K562 (cell line): Measurements from ENCODE around the gene ADCY9. TPM values are rescaled to one million over a fixed set of nuclear protein-coding genes. Genes with fewer than 3 reads are reported as not detected.

Experiments
- ATAC-seq: fragments of 200-7000 bp; cut with Tn5 transposase; 3 replicates; pipeline ENCODE4 v1.9.1; 2020; ENCODE audit warnings: moderate library complexity
- BruUV-seq: library from RNA; stranded (reverse); fragments of 400-500 nt; replicated peaks from 2 replicates; lab custom pipeline; 2021; lab: Mats Ljungman, UMichigan
- CTCF ChIA-PET: fragments of 300-600 bp; formaldehyde crosslinking; extraction: SDS; loops from one replicate; lab custom pipeline; 2021; ENCODE audit warnings: low intra/inter-chr PET ratio; lab: Yijun Ruan, JAX
- POLR2A ChIA-PET: fragments of 300-600, 350-650 bp; sonication (Branson Sonifier 250); formaldehyde crosslinking; extraction: SDS; loops from one replicate; lab custom pipeline; 2021; ENCODE audit warnings: antibody characterized with exemption, inconsistent platforms; lab: Yijun Ruan, JAX
- DNase-seq, 4 experiments: peaks; one replicate each; pipeline versions ENCODE4 v3.0.0 to v3.0.0-alpha.2; 2011 to 2018; ENCODE audit warnings: low spot score in 3 of 4, mixed read lengths in 3 of 4; ENCODE audit errors: extremely low read depth in 1 of 4
- FAIRE-seq: peaks from 2 replicates; lab custom pipeline; 2011; peaks lifted over from hg19 to GRCh38; lab: Jason Lieb, UNC
- H2AFZ ChIP-seq: 2 replicates; pipeline ENCODE4 v1.6.0; 2011; ENCODE audit warnings: low read depth, low read length, control low read depth, inconsistent platforms
- H3K27ac ChIP-seq: fragments of 200-600 bp; 3 replicates; pipeline ENCODE4 v1.8.0; 2011; ENCODE audit warnings: low read depth, mild to moderate bottlenecking, control low read depth, inconsistent platforms, low read length, moderate library complexity, mixed read lengths; ENCODE audit errors: extremely low read depth
- H3K27me3 ChIP-seq, 2 experiments: fragments of 300-600 bp in 1 of 2; 2 replicates in 1 of 2; 3 replicates in 1 of 2; pipeline versions ENCODE4 v1.6.0 to v1.8.0; 2011; ENCODE audit warnings: inconsistent platforms in 2 of 2, low read length in 2 of 2, mild to moderate bottlenecking in 1 of 2, mixed read lengths in 1 of 2, moderate library complexity in 1 of 2; ENCODE audit not compliant: control insufficient read depth in 2 of 2, insufficient read depth in 2 of 2
- H3K36me3 ChIP-seq: fragments of 300-600 bp; 3 replicates; pipeline ENCODE4 v1.8.0; 2011; ENCODE audit warnings: mild to moderate bottlenecking, low read length, inconsistent platforms; ENCODE audit not compliant: control insufficient read depth, insufficient read depth
- H3K4me1 ChIP-seq, 2 experiments: fragments of 200-600 bp in 1 of 2; replicated peaks in 1 of 2; 2 replicates in 1 of 2; 3 replicates in 1 of 2; pipeline versions ENCODE4 v1.5.1 to v1.8.0; 2011; ENCODE audit warnings: inconsistent platforms in 2 of 2, low read length in 2 of 2, mild to moderate bottlenecking in 1 of 2, mixed read lengths in 1 of 2, moderate library complexity in 1 of 2; ENCODE audit not compliant: control insufficient read depth in 2 of 2, insufficient read depth in 2 of 2
- H3K4me2 ChIP-seq: 2 replicates; pipeline ENCODE4 v1.6.1; 2011; ENCODE audit warnings: low read length, control low read depth, inconsistent platforms, mixed read lengths; ENCODE audit not compliant: insufficient read depth
- H3K4me3 ChIP-seq: fragments of 200-600 bp; sonication (generic), shearing (Covaris generic); 2 replicates; pipeline ENCODE4 v1.5.1; 2016; ENCODE audit warnings: control low read depth, inconsistent platforms
- H3K79me2 ChIP-seq: fragments of 200-600 bp; 3 replicates; pipeline ENCODE4 v1.8.0; 2011; ENCODE audit warnings: low read length, inconsistent platforms; ENCODE audit not compliant: control insufficient read depth, insufficient read depth
- H3K9ac ChIP-seq, 2 experiments: 2 replicates each; pipeline versions ENCODE4 v1.6.0 to v1.6.1; 2011; ENCODE audit warnings: low read depth in 2 of 2, low read length in 2 of 2, control low read depth in 1 of 2, inconsistent platforms in 1 of 2, mild to moderate bottlenecking in 1 of 2, mixed read lengths in 1 of 2; ENCODE audit not compliant: insufficient read depth in 1 of 2
- H3K9me1 ChIP-seq: one replicate; pipeline ENCODE4 v1.6.0; 2011; ENCODE audit warnings: inconsistent platforms, mild to moderate bottlenecking, low read length, moderate library complexity; ENCODE audit not compliant: control insufficient read depth, insufficient read depth
- H3K9me3 ChIP-seq: replicated peaks from 2 replicates; pipeline ENCODE4 v1.5.1; 2011; ENCODE audit warnings: low read depth, low read length, inconsistent platforms; ENCODE audit not compliant: control insufficient read depth, insufficient read depth
- H4K20me1 ChIP-seq: replicated peaks from 2 replicates; pipeline ENCODE4 v1.6.1; 2011; ENCODE audit warnings: low read length, inconsistent platforms, mixed read lengths; ENCODE audit not compliant: control insufficient read depth, insufficient read depth
- BCL6 ChIP-seq: fragments of 250-450 bp; sonication (Bioruptor Pico); IDR thresholded peaks from 2 replicates; pipeline ENCODE4 v1.4.0; 2020
- FOXP4 ChIP-seq: sonication (generic); formaldehyde crosslinking; IDR thresholded peaks from 2 replicates; pipeline ENCODE4 v1.8.0; 2022; ENCODE audit warnings: mild to moderate bottlenecking, missing genetic modification reagents, borderline replicate concordance
- HNRNPK ChIP-seq: fragments of 200-400 bp; formaldehyde crosslinking; IDR thresholded peaks from one replicate; pipeline ENCODE4 v1.6.1; 2018; ENCODE audit warnings: mild to moderate bottlenecking, low read depth, low read length; ENCODE audit not compliant: poor library complexity, severe bottlenecking
- NBN ChIP-seq: fragments of 450-650 bp; IDR thresholded peaks from 2 replicates; pipeline ENCODE4 v1.6.1; 2016; ENCODE audit warnings: low read depth, mild to moderate bottlenecking
- NR2C1 ChIP-seq, 2 experiments: fragments of 450-650 bp; IDR thresholded peaks; 2 replicates each; pipeline ENCODE4 v1.6.1; 2017; ENCODE audit warnings: mild to moderate bottlenecking in 2 of 2, antibody characterized with exemption in 1 of 2, inconsistent platforms in 1 of 2, missing compliant biosample characterization in 1 of 2, missing genetic modification characterization in 1 of 2
- POLR2B ChIP-seq: fragments of 450-650 bp; IDR thresholded peaks from 2 replicates; pipeline ENCODE4 v1.6.1; 2018; ENCODE audit warnings: low read depth; ENCODE audit not compliant: partially characterized antibody
- PRDM10 ChIP-seq: fragments of 450-650 bp; IDR thresholded peaks from 2 replicates; pipeline ENCODE4 v1.6.1; 2018; ENCODE audit not compliant: partially characterized antibody
- RBM14 ChIP-seq: fragments of 200-400 bp; formaldehyde crosslinking; IDR thresholded peaks from 2 replicates; pipeline ENCODE4 v1.6.1; 2018; ENCODE audit warnings: low read depth, mild to moderate bottlenecking, low read length, moderate library complexity, borderline replicate concordance; ENCODE audit not compliant: insufficient read depth
- SMAD1 ChIP-seq: fragments of 150-350 bp; IDR thresholded peaks from 2 replicates; pipeline ENCODE4 v1.6.1; 2014; ENCODE audit warnings: low read length, low read depth; ENCODE audit not compliant: partially characterized antibody
- TCF7L2 ChIP-seq: fragments of 150-350 bp; IDR thresholded peaks from 2 replicates; pipeline ENCODE4 v1.6.1; 2016; ENCODE audit warnings: low read depth, mild to moderate bottlenecking, low read length, moderate library complexity
- ZNF76 ChIP-seq: fragments of 250-450 bp; sonication (Bioruptor Pico); IDR thresholded peaks from 2 replicates; pipeline ENCODE4 v1.4.0; 2020; ENCODE audit warnings: mild to moderate bottlenecking, moderate library complexity, borderline replicate concordance
- WGBS: fragments of 100-300 bp; shearing (Covaris generic); methylation state at CpG from one replicate; pipeline ENCODE4 v1.1.6; 2016; ENCODE audit warnings: low coverage, mixed read lengths; ENCODE audit not compliant: insufficient coverage; ENCODE audit errors: missing lambda C conversion rate; 5-methylcytosine and 5-hydroxymethylcytosine counted together
- in situ Hi-C: fragments of 300-500 bp; cut with MboI; formaldehyde crosslinking; loops from 4 replicates; pipeline ENCODE4 v1.15.0; 2018; ENCODE audit warnings: inconsistent platforms, mixed read lengths
- intact Hi-C: fragments of 100-400 bp; cut with micrococcal nuclease; formaldehyde crosslinking; loops from 2 replicates; pipeline ENCODE4 v1.14.2; 2022
- polyA plus RNA-seq, 8 experiments: library from polyadenylated mRNA; depleted of rRNA in 4 of 8; stranded (reverse) in 5 of 8; unstranded in 3 of 8; fragments of >200 nt; fragmentation: Nextera tagmentation in 2 of 8; fragmentation: Illumina TruSeq in 1 of 8; extraction: Ambion mirVana in 2 of 8; extraction: Trizol in 1 of 8; gene quantifications; 2 replicates each; pipeline versions ENCODE4 v1.2.1 to v1.2.3, GENCODE V29; 2011 to 2014; ENCODE audit warnings: inconsistent platforms in 1 of 8, missing spikeins in 1 of 8
- total RNA-seq, 7 experiments: library from RNA; depleted of rRNA in 6 of 7; stranded (reverse); fragments of >200 nt in 6 of 7; fragmentation: Illumina TruSeq in 2 of 7; extraction: Trizol in 2 of 7; gene quantifications; 2 replicates each; pipeline versions ENCODE4 v1.2.1 to v1.2.3, GENCODE V29; 2011 to 2021; ENCODE audit warnings: low replicate concordance in 1 of 7

The ADCY9 gene
- total and polyA plus RNA-seq, 9 of the 15 experiments (the other 6 are each of a cell fraction or from before 2014, with no cell fraction given): 0.03 to 0.29 (median 0.17) TPM

GRCh38 chr16:4091240-4092012 lies 24.8 kb downstream of the ADCY9 start:
- Histone ChIP-seq H2AFZ (no peak overlapping the region), H3K9me1 (no peaks in the 10 kb centered on the region), H3K9ac (no peak overlapping the region), H3K4me3 (no peak overlapping the region), H3K27ac (no peak overlapping the region), H4K20me1 (no peaks in the 10 kb centered on the region), H3K9me3 (no peaks in the 10 kb centered on the region), H3K79me2 (no peaks in the 10 kb centered on the region), H3K36me3 (no peaks in the 10 kb centered on the region), H3K27me3 (peaks cover 30 to 47% of the 10 kb centered on the region in 2 experiments), H3K4me2 (no peak overlapping the region), H3K4me1 (no peaks in the 10 kb centered on the region)
- ChIA-PET POLR2A (interaction anchor here (1.3 kb wide), 1 partner anchor 12 kb away, joined by 3 read pairs; no protein-coding TSS in a partner anchor), CTCF (no interaction called here)
- ATAC-seq (no peak), DNase-seq (no peak), FAIRE-seq (no peak)
- in situ Hi-C loops: no loop called here
- 6% methylated on average over 17 of the region's 17 CpGs for WGBS
- intact Hi-C loops: no loop called here
- no TSS peak for BruUV-seq
- TF ChIP-seq RBM14 (no peak), PRDM10 (no peak), NBN (no peak), FOXP4 (CRISPR knock-in tag) (no peak), BCL6 (CRISPR knock-in tag) (no peak), ZNF76 (CRISPR knock-in tag) (no peak), POLR2B (no peak), TCF7L2 (no peak), SMAD1 (no peak), NR2C1 (IDR thresholded peaks at IDR 0.05) (no peak), NR2C1 (tag; IDR thresholded peaks at IDR 0.05) (no peak), HNRNPK (no peak)
